ENCODE data around the gene TMEM187. TPM values are rescaled to one million over a fixed set of nuclear protein-coding genes. Genes with fewer than 3 reads are reported as not detected.

The TMEM187 gene
- total RNA-seq, 1 donor from 2014 or later = 4.3 TPM

DNA sequence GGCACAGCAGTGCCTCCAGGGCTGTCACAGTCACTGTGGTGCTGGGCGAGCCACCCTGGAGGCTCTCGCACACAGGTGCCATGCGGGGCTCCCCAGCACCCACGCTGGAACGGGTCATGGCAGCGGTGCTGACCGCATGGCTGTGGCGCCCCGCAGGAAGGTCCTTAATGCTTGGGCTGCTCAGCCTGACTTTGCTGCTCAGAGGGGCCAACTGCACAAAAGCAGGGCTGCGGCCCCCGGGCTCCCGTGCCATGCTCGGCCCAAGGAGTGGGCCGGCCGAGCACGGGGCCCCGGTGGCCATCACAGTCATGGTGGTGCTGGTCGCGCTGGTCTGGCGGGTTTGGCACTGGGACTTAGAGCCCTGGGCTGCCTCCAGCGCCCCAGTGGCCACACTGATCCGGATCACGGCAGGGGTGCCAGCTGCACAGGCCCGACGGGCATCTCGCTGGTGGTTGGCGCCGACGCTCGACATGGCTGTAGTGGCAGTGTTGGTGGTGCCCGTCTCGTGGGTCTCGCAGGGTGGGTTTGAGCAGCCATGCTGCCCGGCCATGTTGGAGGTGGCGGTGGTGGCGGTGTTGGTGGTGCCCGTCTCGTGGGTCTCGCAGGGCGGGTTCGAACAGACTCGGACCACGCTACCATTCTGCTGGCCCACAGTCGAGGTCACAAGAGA is 17.9 kb upstream of the TMEM187 start:
- TF ChIP-seq, protein P1, sequence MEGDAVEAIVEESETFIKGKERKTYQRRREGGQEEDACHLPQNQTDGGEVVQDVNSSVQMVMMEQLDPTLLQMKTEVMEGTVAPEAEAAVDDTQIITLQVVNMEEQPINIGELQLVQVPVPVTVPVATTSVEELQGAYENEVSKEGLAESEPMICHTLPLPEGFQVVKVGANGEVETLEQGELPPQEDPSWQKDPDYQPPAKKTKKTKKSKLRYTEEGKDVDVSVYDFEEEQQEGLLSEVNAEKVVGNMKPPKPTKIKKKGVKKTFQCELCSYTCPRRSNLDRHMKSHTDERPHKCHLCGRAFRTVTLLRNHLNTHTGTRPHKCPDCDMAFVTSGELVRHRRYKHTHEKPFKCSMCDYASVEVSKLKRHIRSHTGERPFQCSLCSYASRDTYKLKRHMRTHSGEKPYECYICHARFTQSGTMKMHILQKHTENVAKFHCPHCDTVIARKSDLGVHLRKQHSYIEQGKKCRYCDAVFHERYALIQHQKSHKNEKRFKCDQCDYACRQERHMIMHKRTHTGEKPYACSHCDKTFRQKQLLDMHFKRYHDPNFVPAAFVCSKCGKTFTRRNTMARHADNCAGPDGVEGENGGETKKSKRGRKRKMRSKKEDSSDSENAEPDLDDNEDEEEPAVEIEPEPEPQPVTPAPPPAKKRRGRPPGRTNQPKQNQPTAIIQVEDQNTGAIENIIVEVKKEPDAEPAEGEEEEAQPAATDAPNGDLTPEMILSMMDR (conservative IDR thresholded peaks at IDR 0.05; ENCODE audit: low read depth, low read length) = no peak
- H3K4me3 ChIP-seq (ENCODE audit: low read depth, low read length) = no peak overlapping the region
- no peak for DNase-seq (ENCODE audit: low read depth)

DNA sequence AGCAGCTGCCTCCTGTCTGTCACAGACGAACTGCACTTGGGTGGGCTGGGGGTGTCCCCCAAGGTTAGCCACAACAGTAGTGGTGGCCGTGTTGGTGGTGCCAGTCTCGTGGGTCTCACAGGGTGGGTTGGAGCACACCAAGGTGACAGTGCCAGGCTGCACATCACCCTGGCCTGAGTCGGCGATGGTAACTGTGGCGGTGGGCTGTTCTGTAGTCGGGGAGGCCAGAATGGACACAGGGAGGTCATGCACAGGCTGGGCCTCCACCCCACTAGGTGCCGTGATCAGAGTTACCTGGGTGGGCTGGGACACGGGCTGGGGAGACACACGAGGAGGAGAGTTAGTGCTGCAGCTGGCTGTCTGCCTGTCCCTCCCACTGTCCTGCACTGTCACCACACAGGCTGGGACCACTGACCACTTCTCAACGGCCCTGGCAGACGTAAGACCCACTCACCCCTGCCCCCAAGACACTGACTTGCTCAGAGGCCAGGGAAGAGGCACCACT is 17.3 kb upstream of the TMEM187 start:
- H3K4me3 ChIP-seq (ENCODE audit: low read depth, low read length) = no peak overlapping the region
- TF ChIP-seq, protein P1 (conservative IDR thresholded peaks at IDR 0.05; ENCODE audit: low read depth, low read length) = no peak
- no peak for DNase-seq (ENCODE audit: low read depth)

DNA sequence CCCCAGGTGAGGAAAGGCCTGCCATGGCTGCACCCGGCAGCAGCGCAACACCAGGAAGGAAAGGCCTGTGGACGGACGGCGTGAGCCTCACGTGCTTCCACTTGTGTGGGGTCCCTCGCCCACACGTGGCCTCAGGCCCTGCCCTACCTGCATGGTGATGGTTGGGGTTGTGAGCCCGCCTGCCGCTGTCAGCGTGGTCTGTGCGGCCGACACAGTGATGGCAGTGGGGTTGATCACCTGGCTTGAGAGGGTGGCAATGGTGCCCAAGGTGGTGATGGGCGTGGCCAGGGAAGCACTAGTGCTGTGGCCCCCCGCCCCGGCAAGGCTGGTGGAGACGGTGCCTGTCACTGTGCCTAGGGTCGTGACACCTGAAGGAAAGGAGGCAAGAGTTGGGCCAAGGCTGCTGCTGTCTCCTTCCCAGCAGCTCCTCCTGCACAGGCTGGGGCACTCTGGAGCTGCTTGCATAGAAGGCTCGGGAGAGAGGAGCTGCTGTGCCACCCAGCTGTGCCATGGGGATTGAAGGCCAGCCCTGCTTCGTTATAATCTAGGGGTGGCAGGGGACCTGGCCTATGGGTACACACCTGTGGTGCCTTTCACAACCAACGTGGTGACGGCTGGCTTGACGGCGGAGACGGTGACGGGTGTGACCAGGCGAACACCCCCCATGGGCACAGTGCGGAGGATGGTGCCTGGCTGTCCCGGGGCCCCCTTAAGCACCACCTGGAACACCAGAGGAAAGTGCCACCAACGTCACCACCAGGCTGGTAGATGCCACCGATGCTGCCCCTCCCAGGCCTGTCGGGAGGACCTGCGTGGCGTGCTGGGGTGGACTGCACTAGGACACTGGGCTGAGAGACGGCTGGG is 16.3 kb upstream of the TMEM187 start:
- TF ChIP-seq, protein P1 (conservative IDR thresholded peaks at IDR 0.05; ENCODE audit: low read depth, low read length) = no peak
- H3K4me3 ChIP-seq (ENCODE audit: low read depth, low read length) = no peak overlapping the region
- DNase-seq (ENCODE audit: low read depth) = no peak

DNA sequence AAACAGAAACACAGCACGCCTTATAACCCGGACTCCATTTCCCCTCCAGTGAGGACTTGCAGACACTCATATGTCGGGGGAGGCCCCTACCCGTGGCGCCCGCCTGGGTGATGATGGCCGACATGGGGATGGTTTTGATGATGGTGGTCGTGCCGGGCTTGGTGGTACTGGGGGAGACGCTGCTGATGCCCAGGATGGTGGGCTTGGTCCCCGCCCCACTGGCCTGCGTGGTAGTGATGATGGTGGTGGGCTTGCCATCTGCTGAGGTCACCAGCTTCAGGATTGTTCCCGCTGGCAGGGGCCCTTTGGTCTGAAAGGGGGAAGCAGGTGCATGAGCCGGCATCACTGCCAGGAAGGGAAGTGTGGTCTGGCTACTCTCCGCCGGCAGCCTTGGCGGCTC is 15.3 kb upstream of the TMEM187 start:
- TF ChIP-seq, protein P1 (conservative IDR thresholded peaks at IDR 0.05; ENCODE audit: low read depth, low read length) = no peak
- no peak overlapping the region for H3K4me3 ChIP-seq (ENCODE audit: low read depth, low read length)
- no peak for DNase-seq (ENCODE audit: low read depth)

DNA sequence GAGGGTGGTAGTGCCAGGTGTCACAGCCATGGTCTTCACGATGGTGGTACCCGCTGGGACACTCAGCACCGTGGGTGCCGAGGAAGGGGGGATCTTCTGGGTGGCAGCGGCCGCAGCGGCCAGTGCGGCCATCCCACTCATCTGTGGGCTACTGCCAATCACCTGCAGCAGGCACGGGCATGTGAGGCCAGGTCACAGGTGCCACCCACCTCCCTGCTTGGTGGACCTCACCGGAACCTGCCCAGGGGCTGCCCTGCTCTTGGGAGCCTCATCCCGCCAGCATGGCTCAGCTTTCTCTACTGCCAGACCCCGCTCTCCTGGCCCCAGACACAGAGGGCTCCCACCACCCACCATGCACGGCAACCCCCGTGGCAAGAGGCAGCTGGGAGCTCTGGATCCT is 13.9 kb upstream of the TMEM187 start:
- H3K4me3 ChIP-seq (ENCODE audit: low read depth, low read length) = no peak overlapping the region
- TF ChIP-seq, protein P1 (conservative IDR thresholded peaks at IDR 0.05; ENCODE audit: low read depth, low read length) = no peak
- DNase-seq (ENCODE audit: low read depth) = no peak

DNA sequence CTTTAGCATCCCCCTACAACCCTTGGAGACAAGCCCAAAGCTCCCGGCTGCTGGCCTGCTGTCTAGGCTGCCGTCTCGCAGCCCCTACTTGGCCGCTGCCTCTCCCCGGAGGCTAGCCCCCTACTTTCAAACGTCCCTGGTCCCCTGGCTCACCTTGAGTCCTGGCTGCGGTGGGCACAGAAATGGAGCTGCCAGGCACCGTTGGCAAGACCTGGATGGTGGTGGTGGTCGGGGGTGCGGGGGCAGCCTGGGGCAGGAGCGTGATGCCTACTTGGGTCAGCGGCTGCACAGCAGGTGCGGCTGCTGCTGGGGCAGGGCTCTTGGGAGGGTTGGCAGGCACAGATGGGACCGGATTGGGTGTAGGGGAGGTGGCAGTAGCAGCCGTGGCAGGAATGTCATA is 12.9 kb upstream of the TMEM187 start:
- no peak overlapping the region for H3K4me3 ChIP-seq (ENCODE audit: low read depth, low read length)
- DNase-seq (ENCODE audit: low read depth) = no peak
- TF ChIP-seq, protein P1 (conservative IDR thresholded peaks at IDR 0.05; ENCODE audit: low read depth, low read length) = no peak

Measured in epithelial cell of proximal tubule (primary cell).